Endothelial cell of umbilical vein (primary cell): ENCODE results near the gene C10orf105. TPM values are rescaled to one million over a fixed set of nuclear protein-coding genes. Genes with fewer than 3 reads are reported as not detected.

Experiments
- BruUV-seq: library from RNA; stranded (reverse); fragments of 400-500 nt; replicated peaks from 2 replicates; lab custom pipeline; 2021; lab: Mats Ljungman, UMichigan
- CTCF ChIA-PET: fragments of 300-600, 350-600 bp; sonication (Branson Sonifier 250); formaldehyde crosslinking; loops from one replicate; lab custom pipeline; 2021; ENCODE audit warnings: antibody characterized with exemption, inconsistent platforms; lab: Charles Lee
- POLR2A ChIA-PET: fragments of 300-600, 350-600 bp; sonication (Branson Sonifier 250); formaldehyde crosslinking; loops from one replicate; lab custom pipeline; 2021; ENCODE audit warnings: antibody characterized with exemption, inconsistent platforms; lab: Charles Lee
- DNase-seq: peaks from one replicate; pipeline ENCODE4 v3.0.0-alpha.2; 2011; ENCODE audit warnings: low read depth, low spot score
- FAIRE-seq: peaks from 2 replicates; lab custom pipeline; 2011; peaks lifted over from hg19 to GRCh38; lab: Jason Lieb, UNC
- H2AFZ ChIP-seq: 2 replicates; pipeline ENCODE4 v1.6.0; 2012; ENCODE audit warnings: low read depth, low read length, control low read depth, inconsistent platforms
- H3K27ac ChIP-seq: 2 replicates; pipeline ENCODE4 v1.5.1; 2011; ENCODE audit warnings: low read depth, mild to moderate bottlenecking, control low read depth, low read length, moderate library complexity; ENCODE audit not compliant: insufficient read depth
- H3K27me3 ChIP-seq, 2 experiments: 2 replicates each; pipeline versions ENCODE4 v1.6.0 to v1.6.1; 2011; ENCODE audit warnings: low read length in 2 of 2, mixed read lengths in 1 of 2; ENCODE audit not compliant: control insufficient read depth in 2 of 2, insufficient read depth in 2 of 2
- H3K36me3 ChIP-seq, 2 experiments: 2 replicates in 1 of 2; 3 replicates in 1 of 2; pipeline ENCODE4 v1.5.1; 2011; ENCODE audit warnings: low read length in 2 of 2, mild to moderate bottlenecking in 1 of 2, moderate library complexity in 1 of 2; ENCODE audit not compliant: control insufficient read depth in 2 of 2, insufficient read depth in 2 of 2; ENCODE audit errors: extremely low read depth in 1 of 2
- H3K4me1 ChIP-seq: 3 replicates; pipeline ENCODE4 v1.5.1; 2011; ENCODE audit warnings: mild to moderate bottlenecking, low read length; ENCODE audit not compliant: control insufficient read depth, insufficient read depth; ENCODE audit errors: extremely low read depth
- H3K4me2 ChIP-seq: 2 replicates; pipeline ENCODE4 v1.6.1; 2011; ENCODE audit warnings: low read length, control low read depth, mixed read lengths; ENCODE audit not compliant: insufficient read depth
- H3K4me3 ChIP-seq, 3 experiments: fragments of 200-600 bp in 1 of 3; sonication (generic), shearing (Covaris generic) in 1 of 3; replicated peaks in 1 of 3; 2 replicates each; pipeline ENCODE4 v1.5.1; 2011 to 2016; ENCODE audit warnings: control low read depth in 3 of 3, low read length in 3 of 3, mild to moderate bottlenecking in 2 of 3, inconsistent platforms in 1 of 3, low read depth in 1 of 3, moderate library complexity in 1 of 3; ENCODE audit not compliant: insufficient read depth in 1 of 3
- H3K79me2 ChIP-seq: 2 replicates; pipeline ENCODE4 v1.6.0; 2012; ENCODE audit warnings: low read length, inconsistent platforms; ENCODE audit not compliant: control insufficient read depth, insufficient read depth
- H3K9ac ChIP-seq: replicated peaks from 2 replicates; pipeline ENCODE3; 2011; ENCODE audit warnings: low read length, control low read depth; ENCODE audit not compliant: insufficient read depth; ENCODE audit errors: extremely low read depth
- H3K9me1 ChIP-seq: replicated peaks from 3 replicates; pipeline ENCODE4 v1.6.0; 2011; ENCODE audit warnings: mild to moderate bottlenecking, low read length; ENCODE audit not compliant: control insufficient read depth, insufficient read depth; ENCODE audit errors: extremely low read depth
- H3K9me3 ChIP-seq: replicated peaks from 2 replicates; pipeline ENCODE4 v1.5.1; 2012; ENCODE audit warnings: low read length, inconsistent platforms; ENCODE audit not compliant: control insufficient read depth, insufficient read depth
- H4K20me1 ChIP-seq: replicated peaks from 2 replicates; pipeline ENCODE3; 2011; ENCODE audit warnings: mild to moderate bottlenecking, low read length; ENCODE audit not compliant: control insufficient read depth, insufficient read depth; ENCODE audit errors: extremely low read depth
- CTCF ChIP-seq, 2 donors: IDR thresholded peaks; 1 replicate in 1 of 2; 2 replicates in 1 of 2; pipeline ENCODE4 v1.5.1; 2011; ENCODE audit warnings: low read length in 2 of 2, mild to moderate bottlenecking in 2 of 2, moderate library complexity in 2 of 2, control low read depth in 1 of 2, inconsistent platforms in 1 of 2, low read depth in 1 of 2; ENCODE audit not compliant: insufficient read depth in 1 of 2; ENCODE audit errors: extremely low read depth in 1 of 2
- EZH2 ChIP-seq: IDR thresholded peaks from 2 replicates; pipeline ENCODE4 v1.6.1; 2012; ENCODE audit warnings: borderline replicate concordance, low read depth, mild to moderate bottlenecking, moderate library complexity, low read length, inconsistent platforms; ENCODE audit not compliant: severe bottlenecking
- FOS ChIP-seq: IDR thresholded peaks from 2 replicates; pipeline ENCODE4 v1.6.1; 2011; ENCODE audit warnings: mild to moderate bottlenecking, low read length, moderate library complexity, borderline replicate concordance; ENCODE audit not compliant: insufficient read depth
- GATA2 ChIP-seq: IDR thresholded peaks from 2 replicates; pipeline ENCODE4 v1.7.0; 2011; ENCODE audit warnings: low read depth, mild to moderate bottlenecking, moderate library complexity, mixed read lengths, low read length; ENCODE audit not compliant: insufficient read length, insufficient read depth
- JUN ChIP-seq: IDR thresholded peaks from 2 replicates; pipeline ENCODE4 v1.6.1; 2011; ENCODE audit warnings: borderline replicate concordance, low read depth; ENCODE audit not compliant: insufficient read length, insufficient read depth
- MAX ChIP-seq: IDR thresholded peaks from 2 replicates; pipeline ENCODE4 v1.6.1; 2011; ENCODE audit not compliant: insufficient read depth, insufficient read length
- MYC ChIP-seq: IDR thresholded peaks from one replicate; pipeline ENCODE4 v1.6.1; 2011; ENCODE audit warnings: mild to moderate bottlenecking, low read depth, low read length
- POLR2A ChIP-seq: IDR thresholded peaks from 2 replicates; pipeline ENCODE4 v1.6.1; 2012; ENCODE audit warnings: low read depth, mild to moderate bottlenecking, control low read depth, low read length
- POLR2AphosphoS5 ChIP-seq: IDR thresholded peaks from 2 replicates; pipeline ENCODE4 v1.6.1; 2012; ENCODE audit warnings: low read depth, mild to moderate bottlenecking, control low read depth, low read length, moderate library complexity; ENCODE audit not compliant: insufficient read depth
- dilution Hi-C: fragments of 300-500 bp; cut with MboI; formaldehyde crosslinking; loops from one replicate; pipeline ENCODE4 v1.15.0; 2019; ENCODE audit warnings: low sequenced_read_pairs; ENCODE audit not compliant: extremely low pct_ligation_motif_present
- intact Hi-C: fragments of 100-400 bp; cut with micrococcal nuclease; formaldehyde crosslinking; loops from one replicate; pipeline ENCODE4 v1.10.0; 2022
- polyA plus RNA-seq, 4 experiments: library from polyadenylated mRNA; depleted of rRNA in 3 of 4; stranded (reverse) in 3 of 4; unstranded in 1 of 4; fragments of >200 nt; gene quantifications; 2 replicates each; pipeline versions ENCODE4 v1.2.1 to v1.2.3, GENCODE V29; 2011 to 2012; ENCODE audit warnings: missing spikeins in 1 of 4
- total RNA-seq: library from RNA; stranded (reverse); gene quantifications from 2 replicates; pipeline ENCODE4 v1.2.3, GENCODE V29; 2021

The C10orf105 gene
- total and polyA plus RNA-seq, 2 donors (not counting 3 experiments of a cell fraction or from before 2014, with no cell fraction given) = not detected

GRCh38 chr10:71694039-71694501 lies 25.5 kb downstream of the C10orf105 start:
- peak overlapping the region; percentile 78 for H3K4me2 ChIP-seq
- FAIRE-seq (no peak), DNase-seq (no peak)
- H3K79me2 ChIP-seq = no peaks in the 10 kb centered on the region
- no peak overlapping the region for H2AFZ ChIP-seq
- peak overlapping the region; percentile 81 for H3K27ac ChIP-seq
- H3K9me1 ChIP-seq = no peaks in the 10 kb centered on the region
- H3K9me3 ChIP-seq = peaks cover 2% of the 10 kb centered on the region
- H3K4me3 ChIP-seq = no peak overlapping the region
- intact Hi-C loops = loop anchor here (2.0 kb wide), 1 partner anchor 79 kb away; the partner anchor contains the start of gene VSIR
- TF ChIP-seq POLR2AphosphoS5 (no peak), EZH2 (no peak), MAX (no peak), POLR2A (no peak), JUN (no peak), FOS (no peak), GATA2 (no peak), CTCF (IDR thresholded peaks at IDR 0.05; ENCODE audit: extremely low read depth in 1 of 2, insufficient read depth in 1 of 2, low read depth in 1 of 2, low read length in 2 of 2) (no peak), MYC (no peak)
- CTCF ChIA-PET = interaction anchor here (1.0 to 5.2 kb wide), 5 partner anchors 7 to 378 kb away, joined by 3 to 33 read pairs (median 16); partner anchors contain the start of gene VSIR
- dilution Hi-C loops = no loop called here
- H3K36me3 ChIP-seq = no peaks in the 10 kb centered on the region
- H3K9ac ChIP-seq = peak overlapping the region; percentile 6
- no TSS peak for BruUV-seq
- H4K20me1 ChIP-seq = no peaks in the 10 kb centered on the region
- H3K4me1 ChIP-seq = peaks cover 24% of the 10 kb centered on the region
- peaks cover 11 to 14% of the 10 kb centered on the region in 2 experiments for H3K27me3 ChIP-seq
- POLR2A ChIA-PET = interaction anchor here (1.3 kb wide), 1 partner anchor 14 kb away, joined by 3 read pairs; no protein-coding TSS in a partner anchor
